ENCODE data around the gene MYCBPAP. TPM values are rescaled to one million over a fixed set of nuclear protein-coding genes. Genes with fewer than 3 reads are reported as not detected.

The MYCBPAP gene
- total RNA-seq, 1 donor from 2014 or later, result 0.82 TPM

Other genes starting within 250 kb of the MYCBPAP start
- gene TMEM92, start 234.0 kb upstream of the MYCBPAP start, total RNA-seq, result not detected
- 9.0 TPM for gene XYLT2, start 162.3 kb upstream of the MYCBPAP start, total RNA-seq
- 38.7 TPM for gene MRPL27, start 135.3 kb upstream of the MYCBPAP start, total RNA-seq
- gene EME1, start 135.2 kb upstream of the MYCBPAP start, total RNA-seq, result 1.2 TPM
- gene LRRC59, start 110.9 kb upstream of the MYCBPAP start, total RNA-seq, result 38.7 TPM
- 2.0 TPM for gene ACSF2, start 82.2 kb upstream of the MYCBPAP start, total RNA-seq
- not detected for gene CHAD, start 39.6 kb upstream of the MYCBPAP start, total RNA-seq
- 17.1 TPM for gene RSAD1, start 29.6 kb upstream of the MYCBPAP start, total RNA-seq
- gene EPN3, start 24.3 kb downstream of the MYCBPAP start, total RNA-seq, result 0.41 TPM
- gene SPATA20, start 38.7 kb downstream of the MYCBPAP start, total RNA-seq, result 26.9 TPM
- gene CACNA1G, start 52.3 kb downstream of the MYCBPAP start, total RNA-seq, result 7.7 TPM
- gene ABCC3, start 126.4 kb downstream of the MYCBPAP start, total RNA-seq, result not detected
- gene ANKRD40, start 199.5 kb downstream of the MYCBPAP start, total RNA-seq, result 28.9 TPM
- gene LUC7L3, start 211.2 kb downstream of the MYCBPAP start, total RNA-seq, result 115 TPM